IPS-20b (cell line): ENCODE measurements around the gene ROPN1.
A peak's percentile ranks its signal among the peaks of the same experiment; 100 is the strongest.
"Not testable (repeated sequence)": the region's sequence is repeated elsewhere in the genome, so short reads cannot be mapped to it uniquely, and the experiment has no call there.

ENCODE experiments used
- H3K27ac ChIP-seq: one replicate; pipeline ENCODE4 v1.5.1; 2013; ENCODE audit warnings: low read length
- H3K27me3 ChIP-seq: 2 replicates; pipeline ENCODE4 v1.6.1; 2013; ENCODE audit warnings: mild to moderate bottlenecking, low read length, inconsistent platforms; ENCODE audit not compliant: insufficient read depth
- H3K36me3 ChIP-seq: 2 replicates; pipeline ENCODE4 v1.6.1; 2013; ENCODE audit warnings: low read depth, mild to moderate bottlenecking, inconsistent platforms, low read length, moderate library complexity; ENCODE audit not compliant: insufficient read depth
- H3K4me1 ChIP-seq: 2 replicates; pipeline ENCODE4 v1.6.1; 2013; ENCODE audit warnings: mild to moderate bottlenecking, control low read depth, inconsistent platforms, low read length, moderate library complexity; ENCODE audit not compliant: insufficient read depth
- H3K4me3 ChIP-seq: 2 replicates; pipeline ENCODE4 v1.5.1; 2013; ENCODE audit warnings: mild to moderate bottlenecking, low read length, inconsistent platforms
- H3K9ac ChIP-seq: 2 replicates; pipeline ENCODE4 v1.6.1; 2013; ENCODE audit warnings: low read depth, mild to moderate bottlenecking, inconsistent platforms, low read length, moderate library complexity
- H3K9me3 ChIP-seq: 2 replicates; pipeline ENCODE4 v1.6.1; 2013; ENCODE audit warnings: mild to moderate bottlenecking, low read depth, low read length, inconsistent platforms; ENCODE audit not compliant: insufficient read depth

ROPN1 gene

DNA sequence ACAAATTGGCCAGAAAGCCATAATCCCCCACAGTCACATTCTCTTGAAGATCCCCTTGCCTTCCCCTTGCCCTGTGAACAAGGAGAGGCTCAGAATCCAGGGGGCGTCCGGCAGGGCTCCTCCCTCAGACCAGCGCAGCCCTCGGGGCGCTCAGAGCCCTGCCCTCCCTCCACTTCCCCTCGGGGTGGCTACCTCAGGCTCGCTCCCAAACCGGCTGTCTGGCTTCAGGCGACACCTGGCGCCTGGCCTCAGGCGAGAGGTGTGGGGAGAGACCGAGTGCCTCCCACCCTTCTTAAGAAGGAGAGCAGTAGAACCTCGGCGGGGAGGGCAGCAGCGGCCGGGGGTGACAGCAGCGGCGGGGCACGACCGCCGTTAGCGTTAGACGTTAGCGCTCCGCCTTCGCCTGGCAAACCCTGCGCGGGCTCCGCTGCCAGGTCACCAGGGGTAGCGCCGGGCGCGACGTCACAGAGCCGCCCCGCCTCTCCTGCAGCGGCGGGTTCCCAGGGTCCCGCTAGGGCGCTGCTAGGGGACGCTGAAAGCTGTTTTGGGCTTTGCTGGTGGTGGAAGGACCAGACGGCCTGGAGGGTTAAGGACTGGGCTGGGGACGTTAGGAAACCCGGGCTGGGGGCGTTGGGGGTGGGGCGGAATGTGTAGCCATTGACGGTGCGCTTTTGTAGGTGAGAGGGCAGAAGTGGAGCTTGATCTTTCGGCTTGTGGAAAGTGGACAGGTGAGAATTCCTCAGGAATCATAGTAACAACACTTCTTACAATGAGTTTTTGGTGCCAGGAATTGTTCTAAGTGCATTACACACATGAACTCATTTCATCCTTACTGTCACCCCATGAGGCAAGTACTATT is at the start of gene ROPN1:
TSS of gene ROPN1 (minus strand) at position 395 of the 859 bp plus-strand sequence. CDS start 11,643 bp downstream, outside the sequence.
- H3K36me3 ChIP-seq, H3K4me1 ChIP-seq, H3K9me3 ChIP-seq, H3K9ac ChIP-seq, H3K4me3 ChIP-seq, H3K27ac ChIP-seq: not testable (repeated sequence)
- H3K27me3 ChIP-seq: peaks cover 71% of the 10 kb centered on the region

DNA sequence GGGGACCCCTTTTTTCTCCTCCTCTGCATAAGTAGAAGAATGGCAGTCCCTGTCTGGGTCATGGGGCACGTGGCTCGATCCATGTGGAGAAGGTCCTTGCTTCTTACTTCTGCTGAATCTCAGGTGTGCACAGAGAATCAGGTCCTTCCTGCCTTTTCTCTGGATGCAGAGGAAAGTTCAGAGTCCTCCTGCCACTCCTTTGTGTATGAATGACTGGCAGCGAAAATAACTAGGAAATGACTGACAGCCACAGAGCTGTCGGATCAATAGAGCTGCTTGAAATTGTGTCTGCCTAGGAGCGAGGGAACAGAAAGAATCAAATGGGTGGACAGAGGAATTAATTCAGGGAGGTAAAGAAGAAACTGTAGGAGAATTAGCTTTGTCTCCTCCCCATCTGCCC is 49.6 kb upstream of the ROPN1 start:
- no peak overlapping the region for H3K27ac ChIP-seq
- H3K27me3 ChIP-seq: peaks cover 18% of the 10 kb centered on the region
- no peaks in the 10 kb centered on the region for H3K36me3 ChIP-seq
- H3K9me3 ChIP-seq: no peaks in the 10 kb centered on the region
- H3K4me3 ChIP-seq: no peak overlapping the region
- no peaks in the 10 kb centered on the region for H3K4me1 ChIP-seq
- no peak overlapping the region for H3K9ac ChIP-seq

DNA sequence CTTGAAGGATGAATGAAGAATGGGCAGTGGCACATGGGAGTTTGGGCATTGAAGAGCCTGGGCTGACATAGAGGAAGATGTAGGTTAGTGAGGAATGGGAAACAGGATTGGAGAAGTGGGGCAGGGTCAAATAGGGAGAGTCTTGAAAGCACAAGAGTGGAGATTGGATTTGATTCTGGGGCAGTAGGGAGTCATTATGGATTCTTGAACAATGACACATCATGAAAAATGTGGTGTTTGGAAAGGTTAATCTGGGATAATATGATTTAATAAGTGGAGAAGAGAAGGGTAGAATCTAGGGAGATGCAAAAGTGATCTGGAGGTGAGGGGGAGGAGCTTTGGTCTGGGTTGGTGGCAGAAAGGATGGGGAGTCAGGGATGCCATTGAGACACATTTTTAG is 45.4 kb upstream of the ROPN1 start:
- Histone ChIP-seq H3K27ac (no peak overlapping the region), H3K36me3 (no peaks in the 10 kb centered on the region), H3K4me3 (no peak overlapping the region), H3K4me1 (peaks cover 2% of the 10 kb centered on the region; the same call in 1 of the 2 replicates), H3K9ac (no peak overlapping the region), H3K9me3 (no peaks in the 10 kb centered on the region), H3K27me3 (peaks cover 52% of the 10 kb centered on the region)

DNA sequence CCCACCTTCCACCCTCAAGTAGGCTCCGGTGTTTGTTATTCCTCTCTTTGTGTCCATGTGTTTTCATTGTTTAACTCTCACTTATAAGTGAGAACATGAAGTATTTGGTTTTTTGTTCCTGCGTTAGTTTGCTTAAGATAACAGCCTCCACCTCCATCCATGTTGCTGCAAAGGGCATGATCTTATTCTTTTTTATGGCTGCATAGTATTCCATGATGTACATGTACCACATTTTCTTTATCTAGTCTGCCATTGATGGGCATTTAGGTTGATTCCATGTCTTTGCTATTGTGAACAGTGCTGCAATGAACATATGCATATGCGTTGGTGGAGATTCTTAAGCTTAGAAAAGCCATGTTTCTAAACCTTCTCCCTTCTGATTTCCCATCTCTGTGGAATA is 44.3 kb upstream of the ROPN1 start:
- H3K4me1 ChIP-seq, H3K4me3 ChIP-seq, H3K9ac ChIP-seq, H3K9me3 ChIP-seq, H3K36me3 ChIP-seq, H3K27ac ChIP-seq: not testable (repeated sequence)
- peaks cover 63% of the 10 kb centered on the region for H3K27me3 ChIP-seq

DNA sequence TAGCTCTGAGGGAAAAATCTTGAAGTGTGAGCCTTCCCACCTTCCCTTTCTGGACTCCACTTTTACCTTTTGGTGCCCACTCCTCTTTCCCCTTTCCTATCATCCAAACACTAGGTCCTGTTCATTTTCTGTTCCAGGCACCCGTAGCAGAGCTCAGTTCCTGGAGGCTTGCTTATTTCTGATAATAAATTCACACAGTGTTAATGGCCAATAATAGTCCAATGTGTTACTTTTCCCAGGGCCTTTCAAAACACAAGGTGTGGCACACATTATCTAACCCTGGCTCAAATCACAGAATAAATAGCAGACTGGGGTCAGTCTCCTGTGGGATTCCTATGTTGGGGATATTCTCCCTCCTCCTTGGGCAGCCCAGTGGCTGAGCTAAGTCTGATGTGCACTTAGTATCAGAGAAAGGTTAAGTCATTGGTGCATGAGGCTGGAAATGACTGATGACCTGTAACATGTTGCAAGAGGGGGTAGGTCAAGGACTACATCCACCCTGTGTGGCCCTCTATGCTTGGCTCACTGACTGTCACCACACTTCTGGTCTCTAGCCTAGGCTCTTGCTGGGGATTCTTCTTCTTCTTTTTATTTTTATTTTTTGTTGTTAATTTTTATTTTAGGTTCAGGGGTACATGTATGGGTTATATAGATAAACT is 43.7 kb upstream of the ROPN1 start:
- H3K4me3 ChIP-seq: no peak overlapping the region
- H3K9me3 ChIP-seq: no peaks in the 10 kb centered on the region
- H3K36me3 ChIP-seq: no peaks in the 10 kb centered on the region
- no peak overlapping the region for H3K27ac ChIP-seq
- H3K27me3 ChIP-seq: peaks cover 69% of the 10 kb centered on the region
- no peak overlapping the region for H3K9ac ChIP-seq
- H3K4me1 ChIP-seq: peaks cover 2% of the 10 kb centered on the region; the same call in 1 of the 2 replicates

DNA sequence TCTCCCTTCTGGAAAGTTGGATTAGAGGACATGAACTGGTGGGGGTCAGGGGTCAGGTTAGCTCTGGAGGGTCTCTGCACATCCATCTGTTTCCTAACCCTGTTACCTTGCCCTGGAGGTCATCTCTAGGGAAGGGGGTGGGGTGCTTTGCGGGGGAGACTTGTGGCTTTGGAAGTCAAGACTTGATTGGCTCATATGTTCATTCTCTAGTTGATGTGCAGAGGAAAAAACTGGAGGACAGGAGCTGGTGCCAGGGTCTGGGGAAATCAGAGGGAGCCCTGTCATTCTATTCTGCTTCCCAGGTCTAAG is 42.9 kb upstream of the ROPN1 start:
- H3K36me3 ChIP-seq: no peaks in the 10 kb centered on the region
- peaks cover 73% of the 10 kb centered on the region for H3K27me3 ChIP-seq
- H3K9me3 ChIP-seq: no peaks in the 10 kb centered on the region
- H3K27ac ChIP-seq: no peak overlapping the region
- peaks cover 2% of the 10 kb centered on the region; the same call in 1 of the 2 replicates for H3K4me1 ChIP-seq
- H3K4me3 ChIP-seq: peak overlapping the region; percentile 81
- no peak overlapping the region for H3K9ac ChIP-seq

DNA sequence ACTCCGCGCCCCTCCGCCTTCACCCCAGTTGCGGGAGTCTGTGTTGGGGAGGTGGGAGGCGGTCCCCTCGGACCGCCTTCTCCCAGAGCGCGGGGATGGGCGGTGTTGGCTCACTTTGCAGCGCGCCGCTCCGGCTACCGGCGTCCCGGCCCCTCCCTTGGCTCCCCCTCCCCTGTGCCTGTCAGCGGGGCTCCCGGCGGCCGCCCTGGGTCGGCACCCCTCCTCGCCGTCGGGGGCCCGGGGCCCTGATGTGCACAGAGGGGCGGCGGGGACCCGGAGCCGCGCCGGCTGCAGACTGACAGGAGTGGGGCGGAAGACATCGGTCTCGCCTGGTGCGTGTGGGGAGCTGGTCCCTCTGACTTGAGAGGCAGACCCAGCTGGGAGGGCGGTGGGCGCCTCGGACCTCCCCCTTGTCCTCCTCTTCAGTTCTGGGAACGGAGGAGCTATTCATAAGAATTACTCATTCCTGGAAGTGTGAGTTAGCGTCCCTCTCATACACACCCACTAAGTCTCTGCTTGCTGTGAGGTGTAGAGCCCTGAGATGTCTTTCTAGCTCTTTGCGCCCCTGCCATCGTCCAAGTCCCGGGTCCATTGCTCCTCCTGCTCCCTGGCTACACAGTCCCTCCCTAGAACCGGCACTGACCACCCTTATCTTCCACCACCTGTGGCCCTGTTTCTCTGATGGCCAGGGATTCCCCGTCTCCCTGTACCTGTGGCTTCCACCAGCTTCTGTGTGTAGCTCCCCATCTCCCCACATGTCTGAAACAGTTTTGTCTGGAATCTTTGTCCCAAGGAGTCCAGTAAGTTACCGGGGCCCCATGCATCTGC is 42.3 kb upstream of the ROPN1 start:
- H3K27me3 ChIP-seq: peaks cover 73% of the 10 kb centered on the region
- H3K4me1 ChIP-seq: peaks cover 2% of the 10 kb centered on the region; the same call in 1 of the 2 replicates
- H3K9ac ChIP-seq: peak overlapping the region; percentile 67; the same call in 1 of the 2 replicates
- no peaks in the 10 kb centered on the region for H3K9me3 ChIP-seq
- H3K4me3 ChIP-seq: peak overlapping the region; percentile 81
- no peaks in the 10 kb centered on the region for H3K36me3 ChIP-seq
- no peak overlapping the region for H3K27ac ChIP-seq

DNA sequence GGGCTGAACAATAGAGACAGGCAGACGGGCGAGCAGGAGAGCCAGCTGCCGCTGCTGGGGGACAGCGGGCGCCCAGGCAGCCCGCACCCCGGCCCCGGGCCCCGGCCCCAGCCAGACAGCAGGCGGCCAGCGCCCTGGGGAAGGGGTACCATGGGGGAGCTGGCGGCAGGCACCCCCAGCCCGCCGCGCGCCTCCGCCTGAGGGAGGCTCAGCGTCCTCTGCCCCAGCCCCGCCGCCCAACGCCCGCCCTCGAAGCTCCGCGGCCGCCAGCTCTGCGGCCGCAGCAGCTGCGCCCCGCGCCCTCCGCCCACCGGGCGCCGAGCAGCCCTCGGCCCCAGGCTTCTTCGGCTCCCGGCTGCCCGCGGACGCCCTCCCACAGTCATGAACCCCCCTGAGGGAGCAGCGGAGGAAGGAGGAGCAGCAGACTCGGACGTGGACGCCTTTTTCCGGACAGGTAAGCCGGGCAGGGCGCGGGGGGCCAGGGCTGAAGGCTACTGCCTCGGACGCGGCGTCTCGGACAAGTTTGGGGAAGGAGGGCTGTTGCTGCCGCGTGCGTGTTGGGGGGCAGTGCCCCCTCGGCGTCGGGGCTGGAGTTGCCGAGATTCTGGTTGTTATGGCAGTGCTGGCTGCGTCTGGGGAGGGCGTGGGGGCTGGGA is 41.6 kb upstream of the ROPN1 start, which contains the start of gene KALRN:
TSS of gene KALRN (plus strand) at position 10 of the 656 bp plus-strand sequence.
- Histone ChIP-seq H3K9ac (peak within 1 kb of the TSS; percentile 67), H3K9me3 (no peaks in the 10 kb centered on the region), H3K36me3 (no peaks in the 10 kb centered on the region), H3K27me3 (peaks cover 73% of the 10 kb centered on the region), H3K4me3 (peak within 1 kb of the TSS; percentile 81), H3K27ac (no peak within 1 kb of the TSS), H3K4me1 (peaks cover 2% of the 10 kb centered on the region; the same call in 1 of the 2 replicates)

DNA sequence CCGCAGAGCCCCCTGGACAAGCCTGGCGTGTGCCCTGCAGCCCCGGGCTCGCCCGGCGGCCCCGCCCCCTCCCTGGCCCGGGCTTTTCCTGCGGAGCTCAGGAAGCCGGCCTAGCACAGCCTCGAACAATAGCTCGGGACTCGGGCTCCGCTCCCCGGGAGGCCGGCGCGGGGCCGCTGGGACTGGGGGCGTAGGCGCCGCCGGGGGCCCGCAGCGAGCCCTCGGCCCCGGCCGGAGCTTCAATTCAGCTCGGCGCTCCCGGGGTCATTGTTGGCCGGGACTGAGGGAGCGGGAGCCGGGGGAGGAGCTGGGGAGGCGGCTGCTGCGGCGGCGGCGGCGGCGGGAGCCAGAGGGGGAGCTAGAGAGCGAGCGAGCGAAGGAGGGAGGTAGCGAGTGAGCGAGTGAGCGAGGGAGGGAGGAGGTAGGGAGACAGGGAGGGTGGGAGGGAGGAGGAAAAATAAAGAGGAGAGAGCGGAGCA is 41.0 kb upstream of the ROPN1 start:
- peak overlapping the region; percentile 64 for H3K9ac ChIP-seq
- no peaks in the 10 kb centered on the region for H3K9me3 ChIP-seq
- peak overlapping the region; percentile 81 for H3K4me3 ChIP-seq
- H3K36me3 ChIP-seq: no peaks in the 10 kb centered on the region
- H3K4me1 ChIP-seq: peaks cover 2% of the 10 kb centered on the region; the same call in 1 of the 2 replicates
- H3K27ac ChIP-seq: no peak overlapping the region
- H3K27me3 ChIP-seq: peaks cover 69% of the 10 kb centered on the region

DNA sequence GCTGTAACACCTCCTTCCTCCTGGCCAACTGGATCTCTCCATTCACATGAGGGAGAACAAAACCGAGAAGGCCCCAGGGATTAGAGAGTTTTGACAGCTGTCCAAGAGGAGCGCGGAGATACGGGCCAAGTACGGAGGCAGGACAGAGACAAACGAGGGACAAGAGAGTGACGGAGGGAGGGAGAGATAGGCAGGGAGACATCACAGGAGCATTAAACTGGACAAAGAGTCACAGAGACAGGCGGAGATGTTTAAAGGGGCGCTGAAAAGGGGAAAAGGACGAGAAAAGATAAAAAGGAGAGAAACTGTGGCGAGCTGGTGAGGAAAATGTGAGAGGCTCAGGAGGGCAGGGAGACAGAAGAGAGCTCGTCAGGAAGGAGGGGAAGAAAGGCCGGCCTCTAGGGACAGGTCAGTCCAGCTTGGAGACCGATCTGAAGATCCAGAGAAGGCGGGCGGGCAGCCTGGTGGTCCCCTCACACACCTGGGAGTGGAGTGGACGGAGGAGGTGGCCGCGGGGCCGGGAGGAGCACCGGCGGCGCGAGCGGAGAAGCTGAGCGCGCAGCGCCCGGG is 40.5 kb upstream of the ROPN1 start:
- no peaks in the 10 kb centered on the region for H3K36me3 ChIP-seq
- peaks cover 2% of the 10 kb centered on the region; the same call in 1 of the 2 replicates for H3K4me1 ChIP-seq
- H3K27ac ChIP-seq: no peak overlapping the region
- H3K9ac ChIP-seq: peak overlapping the region; percentile 64
- peaks cover 64% of the 10 kb centered on the region for H3K27me3 ChIP-seq
- H3K4me3 ChIP-seq: peak overlapping the region; percentile 76
- H3K9me3 ChIP-seq: no peaks in the 10 kb centered on the region

DNA sequence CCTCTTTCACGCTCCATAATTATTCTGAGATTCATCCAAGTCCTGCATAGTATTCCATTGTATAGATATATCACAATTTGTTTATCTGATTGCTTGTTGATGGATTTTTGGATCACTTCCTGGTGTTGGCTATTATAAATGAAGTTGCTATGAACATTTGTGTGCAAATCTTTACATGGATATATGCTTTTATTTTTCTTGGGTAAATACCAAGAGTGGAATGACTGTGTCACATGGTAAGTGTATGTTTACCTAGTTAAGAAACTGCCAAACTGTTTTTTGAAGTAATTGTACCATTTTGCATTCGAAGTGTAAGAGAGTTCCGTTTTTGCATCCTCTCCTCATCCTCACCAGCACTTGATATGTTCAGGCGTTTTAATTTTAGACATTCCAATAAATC is 34.6 kb upstream of the ROPN1 start:
- Histone ChIP-seq H3K27me3 (peaks cover 13% of the 10 kb centered on the region), H3K9me3 (no peaks in the 10 kb centered on the region), H3K9ac (no peak overlapping the region), H3K4me3 (no peak overlapping the region), H3K4me1 (no peaks in the 10 kb centered on the region), H3K27ac (no peak overlapping the region), H3K36me3 (no peaks in the 10 kb centered on the region)
